Activated naive CD8-positive, alpha-beta T cell treated with anti-CD3 and anti-CD28 coated beads, Interleukin-2, amount 50 U/mL, for 16 hours (primary cell): ENCODE data around the gene PDZRN3.
"Not testable (repeated sequence)": the region's sequence is repeated elsewhere in the genome, so short reads cannot be mapped to it uniquely, and the experiment has no call there.

ENCODE experiments used
- DNase-seq: peaks from one replicate; pipeline ENCODE4 v3.0.0-alpha.2; 2020; ENCODE audit warnings: low read depth, low spot score

Gene PDZRN3

GRCh38 chr3:73492186-73492585, 132.6 kb downstream of the PDZRN3 start:
- DNase-seq, result no peak

GRCh38 chr3:73491287-73491662, 133.5 kb downstream of the PDZRN3 start:
- DNase-seq, result no peak

- no peak for DNase-seq
Measured at GRCh38 chr3:73490453-73491286, 134.1 kb downstream of the PDZRN3 start.

GRCh38 chr3:73485877-73486330, 138.8 kb downstream of the PDZRN3 start:
- no peak for DNase-seq

GRCh38 chr3:73484656-73485248, 140.0 kb downstream of the PDZRN3 start:
- DNase-seq, result no peak

- no peak for DNase-seq
Measured at GRCh38 chr3:73481888-73482287, 142.9 kb downstream of the PDZRN3 start.

GRCh38 chr3:73480187-73480672, 144.5 kb downstream of the PDZRN3 start:
- no peak for DNase-seq

GRCh38 chr3:73479325-73479724, 145.4 kb downstream of the PDZRN3 start:
- no peak for DNase-seq

- DNase-seq, result no peak
Measured at GRCh38 chr3:73478858-73479257, 145.9 kb downstream of the PDZRN3 start.

- no peak for DNase-seq
Measured at GRCh38 chr3:73475717-73476116, 149.0 kb downstream of the PDZRN3 start.

GRCh38 chr3:73475175-73475574, 149.6 kb downstream of the PDZRN3 start:
- no peak for DNase-seq

- DNase-seq, result no peak
Measured at GRCh38 chr3:73474619-73475018, 150.1 kb downstream of the PDZRN3 start.

GRCh38 chr3:73473898-73474416, 150.8 kb downstream of the PDZRN3 start:
- DNase-seq, result no peak

GRCh38 chr3:73473181-73473897, 151.4 kb downstream of the PDZRN3 start:
- DNase-seq, result no peak

GRCh38 chr3:73471986-73472787, 152.6 kb downstream of the PDZRN3 start:
- no peak for DNase-seq

GRCh38 chr3:73470860-73471259, 153.9 kb downstream of the PDZRN3 start:
- DNase-seq, result no peak

GRCh38 chr3:73469331-73469730, 155.4 kb downstream of the PDZRN3 start:
- DNase-seq, result no peak

GRCh38 chr3:73467211-73467610, 157.5 kb downstream of the PDZRN3 start:
- DNase-seq, result no peak

GRCh38 chr3:73465926-73466325, 158.8 kb downstream of the PDZRN3 start:
- DNase-seq, result no peak

- not testable (repeated sequence) for DNase-seq
Measured at GRCh38 chr3:73464126-73464525, 160.6 kb downstream of the PDZRN3 start.

- DNase-seq, result no peak
Measured at GRCh38 chr3:73461547-73461946, 163.2 kb downstream of the PDZRN3 start.
